ENCODE measurements around the gene RSBN1L.
"Not testable (repeated sequence)": the region's sequence is repeated elsewhere in the genome, so short reads cannot be mapped to it uniquely, and the experiment has no call there.

The RSBN1L gene

GRCh38 chr7:77696057-77696642 is at the start of gene RSBN1L:
Gene RSBN1L (plus strand): TSS chr7:77696459. CDS start chr7:77696470, 11 bp downstream.
- DNase-seq (ENCODE audit: low read depth), result peak; percentile 98

- no peak for DNase-seq (ENCODE audit: low read depth)
These were observed 47.4 kb upstream of the RSBN1L start for GRCh38 chr7:77648742-77649338.

DNA sequence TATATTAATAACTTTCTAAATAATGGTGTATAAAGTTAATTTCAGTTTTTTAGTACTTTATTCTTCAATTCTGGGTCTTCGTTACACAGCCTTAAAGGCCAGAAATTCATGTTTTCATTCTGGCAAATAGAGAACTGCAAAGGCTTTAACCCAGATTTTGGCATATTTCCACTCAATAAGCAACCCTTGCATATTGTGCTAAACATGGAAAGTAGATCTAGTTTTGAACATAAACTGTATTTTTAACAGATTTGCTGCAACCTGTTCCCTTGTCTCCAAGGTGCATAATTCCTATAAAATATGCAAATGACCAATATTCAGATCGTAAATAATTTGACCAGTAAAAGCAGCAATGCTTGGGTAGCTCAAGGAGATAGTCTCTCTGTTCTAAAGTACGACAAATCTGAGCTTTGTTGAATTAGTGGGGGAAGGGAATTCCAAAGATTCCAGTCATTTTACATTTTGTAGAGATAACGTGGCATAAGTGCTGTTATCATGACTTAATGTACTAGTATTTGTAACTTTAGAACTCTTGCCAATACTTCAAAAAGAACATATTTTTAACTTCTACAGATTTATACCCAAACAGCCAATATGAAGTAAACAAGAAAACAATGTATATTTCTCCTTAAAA is 46.4 kb upstream of the RSBN1L start:
- DNase-seq (ENCODE audit: low read depth), result peak; percentile 82

DNA sequence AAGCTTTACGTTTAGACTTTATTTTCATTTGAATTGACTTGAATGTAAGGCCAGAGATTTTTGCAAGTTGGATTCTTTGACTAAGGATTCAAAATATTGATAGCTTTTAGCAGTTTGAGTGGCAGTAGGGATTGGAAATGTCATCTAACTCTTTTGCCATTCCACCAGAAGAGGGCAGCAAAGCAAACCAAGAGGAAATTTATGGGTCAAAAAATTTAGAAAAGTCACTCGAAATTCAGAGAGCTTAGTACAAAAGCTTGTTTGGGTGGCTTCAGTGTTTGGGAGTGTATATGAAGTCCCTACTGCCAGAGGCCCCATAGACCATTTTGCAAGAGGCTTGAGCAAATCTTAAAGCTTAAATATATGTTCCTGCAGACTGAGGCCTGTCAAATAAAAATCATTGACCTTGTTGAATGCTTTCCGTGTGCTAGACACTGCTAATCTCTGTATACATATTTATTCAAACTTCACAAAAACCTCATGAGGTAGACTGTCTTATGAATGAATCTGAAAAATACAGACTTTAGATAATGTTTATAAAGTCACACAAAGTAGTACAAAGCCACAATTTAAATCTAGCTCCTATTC is 44.6 kb upstream of the RSBN1L start:
- DNase-seq (ENCODE audit: low read depth), result peak; percentile 51

DNA sequence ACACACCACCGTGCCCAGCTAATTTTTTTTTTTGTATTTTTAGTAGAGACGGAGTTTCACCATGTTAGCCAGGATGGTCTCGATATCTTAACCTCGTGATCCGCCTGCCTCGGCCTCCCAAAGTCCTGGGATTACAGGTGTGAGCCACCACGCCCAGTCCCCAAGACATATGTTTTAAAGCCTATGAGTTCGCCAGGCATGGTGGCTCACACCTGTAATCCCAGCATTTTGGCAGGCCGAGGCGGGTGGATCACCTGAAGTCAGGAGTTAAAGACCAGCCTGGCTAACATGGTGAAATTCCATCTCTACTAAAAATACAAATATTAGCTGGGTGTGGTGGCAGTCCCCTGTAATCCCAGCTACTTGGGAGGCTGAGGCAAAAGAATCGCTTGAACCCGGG is 43.4 kb upstream of the RSBN1L start:
- DNase-seq (ENCODE audit: low read depth), result not testable (repeated sequence)

- no peak for DNase-seq (ENCODE audit: low read depth)
These were observed 42.7 kb upstream of the RSBN1L start for GRCh38 chr7:77653572-77653971.

- no peak for DNase-seq (ENCODE audit: low read depth)
These were observed 40.9 kb upstream of the RSBN1L start for GRCh38 chr7:77655356-77655755.

DNA sequence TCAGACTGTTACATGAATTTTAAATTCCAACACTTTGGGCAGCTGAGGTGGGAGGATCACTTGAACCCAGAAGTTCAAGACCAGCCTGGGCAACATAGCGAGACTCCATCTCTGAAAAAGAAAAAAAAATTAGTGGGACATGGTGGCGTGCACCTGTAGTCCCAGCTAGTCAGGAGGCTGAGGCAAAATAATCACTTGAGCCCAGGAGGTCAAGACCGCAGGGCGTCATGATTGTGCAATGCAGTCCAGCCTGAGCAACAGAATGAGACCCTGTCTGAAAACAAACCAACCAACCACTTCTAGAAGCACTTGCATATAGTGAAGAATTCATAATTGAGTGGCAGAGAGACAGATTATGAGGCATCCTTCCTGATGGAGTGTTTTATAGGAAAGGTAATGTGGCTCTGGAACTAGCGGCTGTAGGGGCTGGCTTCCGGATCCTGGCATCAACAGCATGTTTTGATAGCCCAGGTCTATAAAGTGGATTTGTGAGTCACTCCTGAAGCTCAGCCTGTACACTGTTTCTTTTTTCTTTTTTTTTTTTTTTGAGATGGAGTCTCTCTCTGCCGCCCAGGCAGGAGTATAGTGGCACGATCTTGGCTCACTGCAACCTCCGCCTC is 40.3 kb upstream of the RSBN1L start:
- no peak for DNase-seq (ENCODE audit: low read depth)

- DNase-seq (ENCODE audit: low read depth), result peak; percentile 58
These were observed 38.6 kb upstream of the RSBN1L start for GRCh38 chr7:77657427-77658224.

GRCh38 chr7:77658928-77659327 is 37.3 kb upstream of the RSBN1L start:
- DNase-seq (ENCODE audit: low read depth), result no peak

- no peak for DNase-seq (ENCODE audit: low read depth)
These were observed 34.4 kb upstream of the RSBN1L start for GRCh38 chr7:77661816-77662215.

DNA sequence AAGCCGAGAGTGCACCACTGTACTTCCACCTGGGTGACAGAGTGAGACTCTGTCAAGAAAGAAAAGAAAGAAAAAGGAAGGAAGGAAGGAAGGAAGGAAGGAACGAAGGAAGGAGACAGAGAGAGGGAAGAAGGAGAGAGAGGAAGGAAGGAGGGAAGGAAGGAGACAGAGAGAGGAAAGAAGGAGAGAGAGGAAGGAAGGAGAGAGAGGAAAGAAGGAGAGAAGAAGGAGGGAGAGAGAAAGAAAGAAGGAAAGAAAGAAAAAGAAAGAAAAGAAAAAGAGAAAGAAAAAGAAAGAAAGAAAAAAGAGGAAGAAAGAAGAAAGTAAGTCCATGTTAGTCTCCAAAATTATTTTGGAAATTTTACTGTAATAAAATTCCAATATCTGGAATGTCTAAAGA is 33.4 kb upstream of the RSBN1L start:
- DNase-seq (ENCODE audit: low read depth), result no peak

GRCh38 chr7:77664715-77665114 is 31.5 kb upstream of the RSBN1L start:
- no peak for DNase-seq (ENCODE audit: low read depth)

DNA sequence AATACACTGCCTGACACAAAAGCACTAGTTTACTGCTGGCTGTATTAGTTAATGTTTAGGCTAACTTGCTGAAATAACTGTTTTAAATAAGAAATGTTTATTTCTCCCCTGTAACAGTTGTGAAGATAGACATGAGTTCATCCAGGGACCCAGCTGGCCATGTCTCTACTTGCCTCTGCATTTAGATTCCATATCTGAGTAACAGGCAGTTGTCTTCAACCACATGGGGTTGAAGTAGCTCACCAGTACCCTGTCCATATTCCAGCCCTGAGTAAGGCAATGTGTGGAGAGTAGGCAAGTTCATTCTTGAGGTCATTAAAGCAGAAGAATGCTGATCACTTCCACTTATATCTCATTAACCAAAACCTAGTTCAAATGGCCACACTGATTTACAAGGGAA is 31.1 kb upstream of the RSBN1L start:
- peak; percentile 21 for DNase-seq (ENCODE audit: low read depth)

DNA sequence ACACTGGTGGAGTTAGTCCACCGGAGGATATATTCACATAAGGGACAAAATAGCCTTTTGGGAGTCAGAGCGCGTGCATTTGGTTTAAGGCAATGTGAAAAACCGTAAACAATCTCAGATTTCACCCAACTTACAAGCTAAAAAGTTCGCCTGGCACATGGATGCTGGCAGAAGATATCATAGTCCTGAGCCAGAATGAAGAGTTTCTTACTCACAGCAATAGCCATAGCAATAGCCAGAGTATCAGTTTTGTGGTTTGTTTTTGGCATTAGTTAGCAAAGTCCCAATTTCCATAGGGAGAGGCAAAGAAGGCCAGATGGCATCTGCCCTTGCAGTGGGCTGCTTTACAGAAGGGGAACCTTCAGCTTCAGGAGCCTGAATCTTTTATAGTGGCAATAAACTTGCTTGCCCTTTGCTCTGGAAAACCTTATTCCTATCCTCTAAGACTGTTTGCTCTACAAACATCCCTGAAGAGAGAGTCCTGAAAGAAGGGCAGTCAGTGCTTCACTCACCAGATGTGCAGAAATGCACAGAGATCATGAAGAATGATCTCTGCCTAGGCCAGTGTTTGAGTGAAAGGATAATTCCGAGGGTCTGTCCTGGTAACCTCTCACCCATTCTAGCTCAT is 28.7 kb upstream of the RSBN1L start:
- DNase-seq (ENCODE audit: low read depth), result no peak

DNA sequence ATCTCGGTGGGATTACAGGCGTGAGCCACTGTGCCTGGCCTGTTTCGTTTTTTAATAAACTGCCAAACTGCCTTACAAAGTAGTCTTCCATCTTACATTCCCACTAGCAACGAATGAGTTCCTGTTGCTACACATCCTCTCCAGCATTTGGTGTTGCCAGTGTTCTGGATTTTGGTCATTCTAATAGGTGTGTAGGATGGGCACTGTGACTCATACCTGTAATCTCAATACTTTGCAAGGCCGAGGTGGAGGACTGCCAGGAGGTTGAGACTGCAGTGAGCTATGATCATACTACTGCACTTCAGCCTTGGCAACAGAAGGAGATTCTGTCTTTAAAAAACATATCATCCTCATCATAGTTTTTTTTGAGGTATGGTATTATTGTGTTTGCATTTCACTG is 21.4 kb upstream of the RSBN1L start:
- DNase-seq (ENCODE audit: low read depth), result peak; percentile 42

DNA sequence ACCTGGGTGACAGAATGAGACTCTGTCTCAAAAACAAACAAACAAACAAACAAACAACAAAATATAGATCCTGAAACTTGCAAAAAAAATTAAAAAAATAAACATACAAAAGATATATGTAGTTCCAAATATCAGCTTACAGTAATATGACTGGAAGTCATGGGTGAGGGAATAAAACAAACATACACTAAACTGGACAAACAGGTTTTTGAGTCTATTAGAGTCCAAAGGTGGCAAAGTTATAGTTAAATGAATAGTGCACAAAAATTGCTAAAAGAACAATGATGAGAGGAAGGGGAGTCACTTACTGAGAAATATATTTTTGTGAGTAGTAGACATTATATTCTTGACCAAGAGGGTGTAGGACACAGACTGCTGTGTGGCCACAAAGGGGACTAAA is 16.7 kb upstream of the RSBN1L start:
- no peak for DNase-seq (ENCODE audit: low read depth)

- DNase-seq (ENCODE audit: low read depth), result peak; percentile 74
These were observed 16.0 kb upstream of the RSBN1L start for GRCh38 chr7:77680266-77680665.

GRCh38 chr7:77684030-77684429 is 12.2 kb upstream of the RSBN1L start:
- DNase-seq (ENCODE audit: low read depth), result peak; percentile 79

- DNase-seq (ENCODE audit: low read depth), result peak; percentile 60
These were observed 11.0 kb upstream of the RSBN1L start for GRCh38 chr7:77685233-77685632.

DNA sequence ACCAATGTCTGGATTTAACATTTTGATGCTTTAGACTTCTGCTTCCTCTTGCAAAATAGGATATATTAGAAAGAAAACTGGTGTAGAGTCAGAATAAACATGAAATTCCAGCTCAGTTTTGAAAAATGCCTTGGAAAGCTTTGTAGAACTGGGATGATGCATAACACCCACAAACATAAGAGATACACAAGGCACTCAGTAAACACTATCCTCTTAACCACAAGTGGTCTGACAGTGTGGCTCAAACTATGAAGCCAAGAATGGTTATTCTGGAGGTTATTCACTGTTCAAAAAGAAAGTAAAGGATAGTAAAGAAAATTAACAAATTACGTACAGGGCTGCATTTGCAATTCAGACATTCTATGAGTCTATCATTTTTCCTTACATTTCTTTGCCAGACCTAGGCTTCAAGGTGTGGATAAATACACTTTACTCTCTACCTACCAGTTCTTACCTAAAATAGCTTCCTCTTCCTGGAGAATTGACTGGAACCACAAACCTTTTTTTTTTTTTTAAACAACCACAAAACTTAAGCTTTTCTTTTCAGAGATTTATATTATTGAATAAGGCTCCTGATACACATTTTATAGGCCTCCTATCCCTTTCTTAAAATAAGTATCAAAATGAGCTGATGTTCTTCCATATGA is 9.0 kb upstream of the RSBN1L start:
- peak; percentile 65 for DNase-seq (ENCODE audit: low read depth)
